Middle frontal gyrus (tissue), 1 donor: Measurements from ENCODE around the gene BNC2.

ENCODE experiments used
- DNase-seq: peaks from one replicate; pipeline ENCODE4 v3.0.0-alpha.2; 2015; ENCODE audit warnings: low spot score; ENCODE audit errors: extremely low spot score

BNC2 gene

GRCh38 chr9:16817514-16817913 lies 53.0 kb downstream of the BNC2 start:
- DNase-seq: no peak

DNA sequence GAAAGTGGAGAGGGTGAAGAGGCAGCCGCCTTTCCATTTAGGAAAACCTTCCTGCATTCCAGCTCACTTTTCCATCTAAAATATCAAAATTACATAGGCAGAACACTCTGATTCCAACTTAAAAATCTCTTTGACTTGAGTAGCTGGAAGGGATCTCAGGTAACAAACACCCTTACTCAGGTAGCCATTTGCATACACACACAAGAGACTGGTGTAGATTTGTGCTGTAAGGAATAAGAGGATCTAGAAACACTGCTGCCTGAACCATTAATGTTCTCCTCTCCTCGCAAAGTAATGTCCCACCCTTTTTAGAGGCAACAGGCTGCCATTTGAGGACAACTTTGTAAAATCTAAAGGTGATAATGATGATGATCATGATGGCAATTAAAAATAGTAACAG lies 53.5 kb downstream of the BNC2 start:
- no peak for DNase-seq

DNA sequence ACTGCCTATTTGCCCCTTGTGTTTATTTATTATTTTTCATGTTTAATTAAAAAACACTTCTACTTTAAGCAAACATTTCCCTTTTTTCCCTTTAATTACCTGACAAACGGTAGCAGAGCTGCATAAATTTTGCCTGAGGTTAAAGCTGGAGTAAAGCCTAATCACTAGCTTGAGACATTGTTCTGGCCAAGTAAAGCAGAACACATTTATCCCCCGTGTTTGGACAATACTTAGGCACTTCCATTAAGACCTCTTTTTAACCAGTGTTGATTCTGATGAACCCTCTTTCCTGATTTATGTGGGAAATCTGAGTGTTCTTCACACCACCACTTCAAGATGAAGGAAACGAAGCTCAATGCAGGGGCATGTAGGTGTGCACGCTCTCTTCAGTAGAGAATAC lies 54.5 kb downstream of the BNC2 start:
- no peak for DNase-seq

GRCh38 chr9:16815079-16815478 lies 55.4 kb downstream of the BNC2 start:
- no peak for DNase-seq

DNA sequence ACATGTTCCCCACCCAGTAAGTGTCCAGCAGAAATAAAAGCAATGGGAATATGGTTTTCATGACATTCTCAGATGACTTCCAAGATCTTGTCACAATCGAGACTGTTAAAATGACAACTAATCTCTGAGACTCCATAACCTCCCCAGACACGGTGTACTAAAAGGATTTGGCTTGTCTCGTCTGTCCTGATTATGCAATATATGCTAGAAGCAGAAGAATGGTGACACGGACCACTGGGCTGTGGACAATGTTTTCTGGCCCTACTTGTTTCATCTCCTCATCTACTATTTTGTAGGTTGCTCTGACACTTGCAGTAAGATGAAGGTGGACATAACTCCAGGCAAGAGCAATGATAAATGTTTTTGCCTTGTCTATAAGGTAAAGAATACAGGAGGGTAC lies 56.6 kb downstream of the BNC2 start:
- no peak for DNase-seq

DNA sequence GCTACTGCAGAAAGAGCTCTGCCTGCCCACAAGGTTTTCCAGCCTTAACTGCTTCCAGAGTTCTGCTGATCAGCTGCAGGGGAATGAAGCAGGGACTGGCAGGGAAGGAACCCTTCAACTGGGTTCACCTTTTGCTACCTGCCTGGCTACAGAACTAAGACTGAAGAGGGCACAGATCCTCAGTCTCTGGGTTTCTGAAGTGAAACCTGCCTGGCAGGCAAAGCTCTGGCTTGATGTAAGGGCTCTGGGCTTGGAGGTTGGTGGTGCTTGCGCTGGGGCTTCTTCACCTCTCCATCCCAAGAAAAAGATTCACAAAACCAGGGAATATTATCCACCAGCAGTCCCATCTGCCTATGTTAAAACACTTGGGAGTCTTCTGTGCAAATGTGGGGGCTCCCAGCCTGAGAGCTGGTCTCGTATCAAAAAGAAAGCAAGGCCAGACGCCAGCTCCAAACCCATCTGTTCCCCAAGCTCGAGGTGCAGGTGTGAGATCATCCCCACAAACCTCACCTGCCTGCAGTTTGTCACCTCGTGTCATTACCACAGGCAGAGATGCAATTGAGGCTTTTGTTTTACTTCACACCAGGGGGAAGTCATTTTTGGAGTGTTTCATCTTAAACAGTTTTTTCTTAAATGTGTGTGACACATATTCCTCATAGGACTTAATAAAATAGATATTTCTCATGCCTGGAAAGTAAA lies 58.3 kb downstream of the BNC2 start:
- no peak for DNase-seq

- DNase-seq: no peak
Measured at GRCh38 chr9:16809912-16810610, 60.4 kb downstream of the BNC2 start.

DNA sequence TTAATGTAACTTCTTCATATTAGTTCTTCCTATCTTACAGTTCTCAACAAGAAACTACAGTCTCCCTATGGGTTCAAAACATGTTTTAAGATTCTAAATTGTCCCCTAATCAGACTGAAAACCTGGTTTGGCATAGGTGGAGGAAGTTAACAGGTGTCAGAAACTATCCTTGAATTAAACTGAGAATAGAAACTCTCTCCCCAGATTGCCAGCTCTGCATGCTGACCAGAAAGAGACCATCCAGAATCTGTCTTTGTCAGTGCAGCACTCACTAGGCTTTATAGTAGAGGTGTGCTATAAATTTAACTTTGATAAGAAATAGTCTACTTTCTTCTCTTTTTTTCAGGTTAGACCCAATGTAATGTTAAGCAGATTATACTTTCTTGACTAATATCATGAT lies 63.8 kb downstream of the BNC2 start:
- no peak for DNase-seq

DNA sequence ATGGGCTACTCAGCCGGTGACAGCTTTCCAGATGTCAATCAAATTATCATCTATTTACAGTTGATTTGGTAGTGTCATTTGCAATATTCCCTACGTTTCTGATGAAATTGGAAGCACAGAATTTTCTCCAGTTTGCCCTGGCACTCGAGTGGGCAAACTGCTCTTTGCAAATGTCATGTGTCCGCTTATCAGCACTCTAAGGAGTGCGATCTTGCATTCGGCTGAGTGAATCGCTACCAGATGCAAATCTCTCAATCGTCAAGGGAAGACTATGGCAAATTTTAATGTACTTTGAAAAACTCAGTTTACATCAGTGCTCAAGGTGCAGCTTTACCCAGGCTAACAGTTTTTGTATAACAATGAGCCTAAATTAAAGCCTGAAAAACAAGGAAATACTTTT lies 66.8 kb downstream of the BNC2 start:
- no peak for DNase-seq

- no peak for DNase-seq
Measured at GRCh38 chr9:16801871-16802466, 68.5 kb downstream of the BNC2 start.

DNA sequence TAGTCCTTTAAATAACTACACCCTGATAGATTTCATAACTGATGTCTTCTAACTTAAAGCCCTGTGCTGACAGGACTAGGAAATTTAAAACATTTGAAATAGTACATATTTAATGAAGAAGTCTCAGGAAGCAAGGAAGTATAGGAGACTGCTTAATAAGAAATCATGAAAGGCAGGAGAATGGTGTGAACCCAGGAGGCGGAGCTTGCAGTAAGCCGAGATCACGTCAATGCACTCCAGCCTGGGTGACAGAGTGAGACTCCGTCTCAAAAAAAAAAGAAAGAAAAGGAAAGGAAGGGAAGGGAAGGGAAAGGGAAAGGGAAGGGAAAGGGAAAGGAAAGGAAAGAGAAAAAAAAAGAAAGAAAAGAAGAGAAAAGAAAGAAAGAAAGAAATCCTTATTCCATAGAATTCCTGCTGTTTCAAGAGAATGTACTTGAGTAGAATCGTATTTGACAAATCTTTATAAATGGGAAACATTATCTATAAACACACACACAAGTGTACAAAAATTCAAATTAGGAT lies 74.1 kb downstream of the BNC2 start:
- no peak for DNase-seq

DNA sequence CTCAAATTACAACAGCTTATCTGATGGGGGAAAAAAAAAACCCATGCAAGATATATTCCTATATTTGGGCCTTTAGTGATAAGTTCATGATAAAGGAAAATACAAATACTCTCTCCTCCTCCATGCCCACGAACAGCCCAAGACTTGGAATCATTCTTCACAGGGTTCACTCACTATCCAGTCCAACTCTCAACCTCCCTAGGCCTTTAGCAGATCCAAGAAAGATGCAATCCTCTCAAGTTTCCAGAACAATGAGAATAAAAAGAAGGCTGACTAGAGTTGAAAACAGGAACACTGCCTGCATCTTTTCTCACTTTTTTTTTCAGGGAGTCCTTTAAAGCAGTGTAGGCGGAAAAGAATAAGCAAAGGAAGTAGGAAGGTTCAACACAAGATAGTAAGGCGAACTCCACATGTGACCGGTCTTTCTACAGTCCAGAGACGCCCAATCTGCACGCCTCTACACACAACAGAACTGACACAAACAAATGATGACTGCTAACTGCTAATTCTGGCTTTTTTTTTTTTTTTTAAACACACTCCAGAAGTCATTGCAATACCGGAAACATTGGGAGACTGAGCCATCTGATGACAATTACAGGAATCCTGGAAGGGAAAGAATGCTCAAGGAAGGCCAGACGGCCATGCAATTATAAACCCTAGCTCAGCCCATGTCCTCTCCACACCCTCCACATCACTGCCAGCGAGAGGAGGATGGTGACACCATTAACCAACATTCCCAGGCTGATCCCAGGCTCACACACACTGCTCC lies 75.4 kb downstream of the BNC2 start:
- no peak for DNase-seq

DNA sequence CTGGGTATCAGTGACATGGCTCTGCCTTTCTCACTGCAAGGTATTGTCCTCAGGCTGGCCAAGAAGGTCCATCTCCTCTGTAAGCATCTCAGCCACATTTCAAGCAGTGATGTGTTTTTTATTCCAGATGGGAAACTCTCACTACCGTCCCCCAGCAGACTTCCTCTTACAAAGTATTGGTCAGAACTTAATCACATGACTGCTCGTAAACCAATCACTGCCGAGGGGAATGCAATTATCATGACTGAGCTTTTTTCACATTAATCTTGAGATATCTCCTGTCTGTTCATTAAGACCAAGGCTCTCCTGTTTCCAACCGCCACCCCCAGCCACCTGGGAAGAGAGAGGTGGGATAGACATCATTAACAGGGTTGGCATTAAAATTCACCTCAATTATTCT lies 76.4 kb downstream of the BNC2 start:
- no peak for DNase-seq

DNA sequence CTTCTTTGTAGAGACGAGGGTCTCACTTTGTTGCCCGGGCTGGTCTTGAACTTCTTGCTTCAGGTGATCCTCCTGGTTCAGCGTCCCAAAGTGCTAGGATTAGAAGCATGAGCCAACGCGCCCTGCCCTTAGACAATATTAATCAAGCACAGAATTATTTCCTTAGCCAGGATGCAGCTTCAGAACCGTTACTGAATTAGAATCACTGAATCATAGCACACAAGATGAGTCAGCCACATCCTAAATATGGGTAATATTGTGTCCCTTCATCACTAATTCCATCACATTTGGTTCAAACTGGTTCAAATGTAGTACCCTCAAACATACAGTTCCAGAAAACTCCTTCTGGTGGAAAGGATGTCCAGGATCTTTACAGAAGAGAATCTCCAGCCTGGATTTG lies 82.7 kb downstream of the BNC2 start:
- no peak for DNase-seq

- no peak for DNase-seq
Measured at GRCh38 chr9:16784002-16784401, 86.5 kb downstream of the BNC2 start.

- no peak for DNase-seq
Measured at GRCh38 chr9:16782490-16782889, 88.0 kb downstream of the BNC2 start.

- DNase-seq: no peak
Measured at GRCh38 chr9:16775330-16775729, 95.1 kb downstream of the BNC2 start.

GRCh38 chr9:16773617-16774016 lies 96.9 kb downstream of the BNC2 start:
- DNase-seq: no peak

- DNase-seq: no peak
Measured at GRCh38 chr9:16773116-16773515, 97.4 kb downstream of the BNC2 start.

GRCh38 chr9:16771356-16771755 lies 99.1 kb downstream of the BNC2 start:
- no peak for DNase-seq

DNA sequence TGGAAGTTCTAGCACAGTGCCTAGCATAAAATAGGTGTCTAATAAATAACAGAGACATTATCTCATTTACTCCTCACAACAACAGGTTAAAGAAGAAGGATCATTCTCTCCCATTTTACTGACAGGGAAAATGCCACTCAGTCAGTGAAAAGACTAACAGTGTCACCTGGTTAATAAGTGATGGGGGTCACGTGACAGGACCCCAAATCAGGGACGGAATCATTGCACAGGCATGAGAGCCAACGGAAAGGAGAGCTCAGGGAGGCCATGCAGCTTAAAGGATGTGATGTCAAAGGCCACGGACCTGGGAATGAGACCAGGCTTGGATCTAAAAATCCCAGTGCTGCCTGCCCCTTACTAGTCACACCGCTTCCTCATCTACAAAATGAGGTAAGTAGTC lies 101.2 kb downstream of the BNC2 start:
- no peak for DNase-seq

DNA sequence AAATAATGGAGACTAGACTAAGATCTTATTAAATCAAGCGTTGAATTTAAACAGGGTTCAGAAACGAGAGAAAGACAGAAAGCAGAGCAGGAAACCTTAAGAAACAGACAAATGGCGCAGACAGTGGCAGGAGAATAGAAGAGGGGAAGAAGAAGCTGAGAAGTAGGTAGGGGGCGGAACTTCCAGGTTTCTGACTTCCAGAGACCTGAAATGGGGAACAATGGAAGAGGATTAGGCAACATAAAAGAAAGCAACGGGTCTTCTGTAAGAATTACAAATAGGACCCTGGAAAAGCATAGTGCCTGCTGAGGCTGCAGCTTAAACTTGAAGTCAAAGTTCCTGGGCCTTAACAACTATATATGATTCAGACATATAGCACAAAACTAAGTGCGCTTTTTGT lies 101.7 kb downstream of the BNC2 start:
- DNase-seq: no peak
